BE2C (cell line): Measurements from ENCODE around the gene CBX6.

Experiments used
- DNase-seq: peaks from one replicate; pipeline ENCODE4 v3.0.0-alpha.2; 2020
- H3K27me3 ChIP-seq: fragments of 250-450 bp; sonication (Bioruptor Pico); 2 replicates; pipeline ENCODE4 v1.5.1; 2020; ENCODE audit warnings: mild to moderate bottlenecking
- H3K36me3 ChIP-seq: fragments of 250-450 bp; sonication (Bioruptor Pico); 2 replicates; pipeline ENCODE4 v1.5.1; 2020; ENCODE audit warnings: mild to moderate bottlenecking
- H3K4me1 ChIP-seq: fragments of 250-450 bp; sonication (Bioruptor Pico); 2 replicates; pipeline ENCODE4 v1.5.1; 2020
- H3K4me3 ChIP-seq: 2 replicates; pipeline ENCODE4 v1.5.1; 2011; ENCODE audit warnings: low read depth, low read length
- H3K9me3 ChIP-seq: fragments of 250-450 bp; sonication (Bioruptor Pico); 2 replicates; pipeline ENCODE4 v1.5.1; 2020
- TF ChIP-seq, protein P1 (sequence below): IDR thresholded peaks from 2 replicates; pipeline ENCODE4 v1.5.1; 2012; ENCODE audit warnings: mild to moderate bottlenecking, low read depth, low read length

The CBX6 gene

DNA sequence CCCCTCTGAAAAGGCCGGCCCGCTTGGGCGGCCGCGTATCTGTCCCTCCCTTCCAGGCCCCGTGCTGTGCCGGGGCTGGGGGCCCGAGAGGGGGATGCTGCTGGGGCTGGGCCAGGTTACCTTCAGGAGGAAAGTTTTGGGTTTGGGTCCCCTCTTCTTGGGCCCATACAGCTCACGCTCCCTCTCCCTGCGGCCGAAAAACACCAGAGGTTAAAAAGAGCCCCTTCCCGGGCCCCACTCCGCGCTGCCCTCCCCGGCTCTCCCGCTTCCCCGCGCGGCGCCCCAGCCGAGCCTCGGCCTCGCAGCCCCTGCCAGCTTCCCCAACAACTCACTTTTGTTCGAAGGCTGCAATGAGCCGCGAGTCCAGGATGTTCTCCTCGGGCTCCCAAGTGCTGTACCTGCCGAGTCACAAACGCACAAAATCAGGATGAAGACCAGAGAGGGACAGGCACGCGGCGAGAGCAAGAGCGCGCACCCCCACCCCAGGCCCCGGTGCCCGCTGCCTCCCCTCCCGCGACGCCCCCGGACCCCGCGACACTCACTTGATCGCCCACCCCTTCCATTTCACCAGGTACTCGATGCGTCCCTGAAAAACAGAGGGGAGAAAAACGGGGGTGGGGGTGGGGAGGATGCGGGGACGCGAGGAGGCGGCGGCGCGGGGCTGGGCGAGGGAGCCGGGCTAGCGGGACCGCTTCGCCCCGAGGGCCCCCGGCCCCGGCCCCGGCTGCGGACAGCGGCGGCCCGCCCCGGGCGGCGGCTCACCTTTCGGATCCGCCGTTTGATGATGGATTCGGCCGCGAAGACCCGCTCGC lies 450 bp downstream of the CBX6 start:
- Histone ChIP-seq H3K27me3 (no peaks in the 10 kb centered on the region), H3K4me3 (peak overlapping the region; percentile 90), H3K36me3 (peaks cover 31% of the 10 kb centered on the region), H3K9me3 (no peaks in the 10 kb centered on the region), H3K4me1 (peaks cover 26% of the 10 kb centered on the region)
- DNase-seq: no peak
- TF ChIP-seq, protein P1, sequence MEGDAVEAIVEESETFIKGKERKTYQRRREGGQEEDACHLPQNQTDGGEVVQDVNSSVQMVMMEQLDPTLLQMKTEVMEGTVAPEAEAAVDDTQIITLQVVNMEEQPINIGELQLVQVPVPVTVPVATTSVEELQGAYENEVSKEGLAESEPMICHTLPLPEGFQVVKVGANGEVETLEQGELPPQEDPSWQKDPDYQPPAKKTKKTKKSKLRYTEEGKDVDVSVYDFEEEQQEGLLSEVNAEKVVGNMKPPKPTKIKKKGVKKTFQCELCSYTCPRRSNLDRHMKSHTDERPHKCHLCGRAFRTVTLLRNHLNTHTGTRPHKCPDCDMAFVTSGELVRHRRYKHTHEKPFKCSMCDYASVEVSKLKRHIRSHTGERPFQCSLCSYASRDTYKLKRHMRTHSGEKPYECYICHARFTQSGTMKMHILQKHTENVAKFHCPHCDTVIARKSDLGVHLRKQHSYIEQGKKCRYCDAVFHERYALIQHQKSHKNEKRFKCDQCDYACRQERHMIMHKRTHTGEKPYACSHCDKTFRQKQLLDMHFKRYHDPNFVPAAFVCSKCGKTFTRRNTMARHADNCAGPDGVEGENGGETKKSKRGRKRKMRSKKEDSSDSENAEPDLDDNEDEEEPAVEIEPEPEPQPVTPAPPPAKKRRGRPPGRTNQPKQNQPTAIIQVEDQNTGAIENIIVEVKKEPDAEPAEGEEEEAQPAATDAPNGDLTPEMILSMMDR: no peak

DNA sequence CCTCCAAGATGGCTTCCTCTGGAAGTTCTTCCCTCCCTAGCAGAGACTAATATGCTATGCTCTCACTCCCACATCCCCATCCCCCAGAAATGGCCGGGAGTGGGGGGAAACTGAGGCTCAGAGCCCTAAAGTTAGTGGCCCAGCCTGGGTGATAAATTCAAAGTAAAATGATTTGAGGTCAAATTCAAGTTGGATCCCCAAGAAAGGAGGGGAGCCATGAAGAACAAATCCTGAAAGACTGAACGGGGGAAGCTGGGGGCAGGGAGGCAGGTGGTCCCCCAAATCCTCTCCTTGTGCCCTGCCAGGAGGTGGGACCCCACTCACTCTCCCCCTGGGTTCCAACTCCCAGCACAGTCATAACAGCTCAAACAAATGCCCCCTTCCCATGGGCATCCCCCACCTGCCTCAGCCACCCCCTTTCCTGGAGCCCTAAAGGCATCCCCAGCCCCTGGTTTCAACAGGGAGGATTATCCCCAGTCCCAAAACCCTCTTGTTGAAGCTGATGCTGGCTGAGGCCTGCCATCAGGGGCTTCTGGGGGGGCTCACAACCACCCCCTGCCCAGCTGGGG lies 1.1 kb downstream of the CBX6 start:
- DNase-seq: no peak
- peak overlapping the region; percentile 90 for H3K4me3 ChIP-seq
- peaks cover 37% of the 10 kb centered on the region for H3K36me3 ChIP-seq
- TF ChIP-seq, protein P1: no peak
- no peaks in the 10 kb centered on the region for H3K27me3 ChIP-seq
- H3K9me3 ChIP-seq: no peaks in the 10 kb centered on the region
- peaks cover 29% of the 10 kb centered on the region for H3K4me1 ChIP-seq

DNA sequence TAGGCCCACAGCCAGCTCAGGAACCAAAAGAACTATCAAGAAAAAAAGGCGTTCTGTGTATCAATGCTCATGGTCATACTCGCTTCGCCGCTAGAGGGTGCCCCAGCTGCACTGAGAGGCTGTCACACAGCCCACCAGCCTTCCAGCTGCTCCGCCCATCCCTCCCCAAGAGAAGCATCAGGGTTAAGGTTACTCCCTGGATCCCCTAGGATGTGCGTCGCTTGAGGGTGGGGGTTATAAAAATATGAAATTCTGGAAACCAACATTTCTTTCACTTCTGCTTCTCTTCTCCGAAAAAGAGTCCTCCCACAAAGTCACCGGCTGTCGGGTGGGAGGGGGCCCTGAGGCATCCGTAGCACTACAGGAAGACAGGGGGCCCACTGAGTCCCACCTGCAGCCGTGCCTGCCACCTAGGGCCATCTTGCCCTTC lies 1.7 kb downstream of the CBX6 start:
- H3K27me3 ChIP-seq: no peaks in the 10 kb centered on the region
- H3K4me3 ChIP-seq: peak overlapping the region; percentile 90
- H3K36me3 ChIP-seq: peaks cover 42% of the 10 kb centered on the region
- TF ChIP-seq, protein P1: peak; percentile 98
- DNase-seq: peak; percentile 95
- peaks cover 35% of the 10 kb centered on the region for H3K4me1 ChIP-seq
- no peaks in the 10 kb centered on the region for H3K9me3 ChIP-seq

DNA sequence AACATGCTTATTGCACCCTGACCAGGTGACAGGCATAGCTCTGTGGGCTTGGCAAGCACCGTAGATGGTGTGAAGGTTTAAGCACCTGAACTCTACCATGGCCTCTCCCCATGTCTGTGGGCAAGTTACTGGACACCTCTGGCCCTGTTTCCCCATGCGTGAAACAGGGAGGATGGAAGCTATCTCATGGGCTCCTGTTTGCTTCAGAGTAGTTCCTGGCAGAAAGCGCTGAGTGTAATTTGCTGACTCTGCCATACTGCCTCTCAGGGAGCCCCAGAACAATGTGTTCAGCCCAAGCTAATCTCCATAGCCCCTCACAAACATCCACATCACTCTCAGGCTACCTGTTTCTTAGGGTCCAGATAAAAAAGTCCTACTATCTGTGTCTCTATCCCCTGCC lies 2.4 kb downstream of the CBX6 start:
- Histone ChIP-seq H3K36me3 (peaks cover 49% of the 10 kb centered on the region), H3K27me3 (no peaks in the 10 kb centered on the region), H3K4me3 (peak overlapping the region; percentile 90), H3K4me1 (peaks cover 41% of the 10 kb centered on the region), H3K9me3 (no peaks in the 10 kb centered on the region)
- no peak for DNase-seq
- TF ChIP-seq, protein P1: no peak

DNA sequence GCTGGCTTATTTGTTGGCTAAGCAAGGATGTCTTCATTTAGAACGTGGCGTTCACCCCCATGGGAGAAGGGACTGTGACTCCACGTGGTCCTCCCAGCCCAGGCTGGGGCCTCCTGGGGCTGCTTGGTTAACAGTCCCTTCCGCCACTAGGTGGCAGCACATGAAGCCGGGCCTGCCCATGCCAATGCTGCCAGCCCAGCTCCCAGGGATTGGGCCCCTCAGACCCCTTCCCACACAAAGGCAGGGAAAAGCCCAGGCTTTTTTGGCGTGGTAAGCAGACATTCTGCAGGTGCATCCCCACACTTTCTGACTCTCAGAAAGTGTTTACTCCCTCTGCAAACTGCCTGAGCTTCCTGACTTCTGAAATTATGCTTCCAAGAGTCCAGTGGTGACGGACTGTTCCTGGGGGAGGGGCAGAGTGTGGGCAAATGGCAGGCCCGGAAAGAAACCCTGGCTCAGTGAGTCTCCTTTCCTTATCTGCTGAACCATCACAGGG lies 3.1 kb downstream of the CBX6 start:
- Histone ChIP-seq H3K4me3 (no peak overlapping the region), H3K4me1 (peaks cover 46% of the 10 kb centered on the region), H3K27me3 (no peaks in the 10 kb centered on the region), H3K36me3 (peaks cover 50% of the 10 kb centered on the region), H3K9me3 (no peaks in the 10 kb centered on the region)
- TF ChIP-seq, protein P1: peak; percentile 95
- DNase-seq: peak; percentile 95

DNA sequence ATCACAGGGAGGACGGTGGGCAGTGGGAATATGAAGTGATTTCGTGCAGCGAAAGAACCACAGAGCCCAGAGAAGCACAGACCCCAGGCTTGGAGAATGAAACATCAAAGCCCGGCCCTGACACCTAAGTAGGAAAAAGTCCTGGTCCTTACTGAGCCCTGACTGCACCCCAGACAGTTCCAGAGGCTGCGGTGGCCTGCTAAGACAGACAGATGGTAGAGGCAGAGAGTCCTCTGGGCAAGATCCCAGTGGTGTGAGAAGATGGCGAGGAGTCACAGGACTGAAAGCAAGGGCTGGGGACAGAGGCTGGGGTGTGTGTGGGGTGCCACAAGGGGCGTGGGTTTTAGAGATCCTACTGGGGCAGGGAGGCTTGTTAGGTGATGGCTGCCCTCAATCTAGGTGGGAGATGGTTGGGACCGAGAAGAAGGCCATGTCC lies 3.7 kb downstream of the CBX6 start:
- TF ChIP-seq, protein P1: no peak
- H3K4me3 ChIP-seq: no peak overlapping the region
- H3K27me3 ChIP-seq: no peaks in the 10 kb centered on the region
- H3K9me3 ChIP-seq: no peaks in the 10 kb centered on the region
- peaks cover 48% of the 10 kb centered on the region for H3K4me1 ChIP-seq
- H3K36me3 ChIP-seq: peaks cover 52% of the 10 kb centered on the region
- DNase-seq: no peak
